Chondrocyte (in vitro differentiated cells): ENCODE data around the gene REG4. TPM values are rescaled to one million over a fixed set of nuclear protein-coding genes. Genes with fewer than 3 reads are reported as not detected.

Experiments used
- DNase-seq: peaks from one replicate; pipeline ENCODE4 v3.0.0; 2021; ENCODE audit warnings: mixed read lengths, low spot score
- H3K27ac Mint-ChIP-seq: one replicate; pipeline ENCODE4 v1.8.0; 2021; ENCODE audit warnings: mild to moderate bottlenecking, moderate library complexity, mixed read lengths; ENCODE audit not compliant: unreplicated experiment
- H3K27me3 Mint-ChIP-seq: 2 replicates; pipeline ENCODE4 v1.8.0; 2021; ENCODE audit warnings: low read depth, mixed read lengths
- H3K36me3 Mint-ChIP-seq: 2 replicates; pipeline ENCODE4 v1.8.0; 2021; ENCODE audit warnings: low read depth, mixed read lengths
- H3K4me1 Mint-ChIP-seq: 2 replicates; pipeline ENCODE4 v1.8.0; 2021; ENCODE audit warnings: low read depth, mild to moderate bottlenecking, mixed read lengths
- H3K4me3 Mint-ChIP-seq: one replicate; pipeline ENCODE4 v1.8.0; 2021; ENCODE audit warnings: mild to moderate bottlenecking, moderate library complexity, mixed read lengths; ENCODE audit not compliant: unreplicated experiment
- H3K9me3 Mint-ChIP-seq: 2 replicates; pipeline ENCODE4 v1.8.0; 2021; ENCODE audit warnings: low read depth, mixed read lengths
- CTCF ChIP-seq: fragments of 200-600 bp; sonication (generic); IDR thresholded peaks from 2 replicates; pipeline ENCODE4 v1.5.0; 2021; ENCODE audit warnings: antibody characterized with exemption, mild to moderate bottlenecking, moderate library complexity
- total RNA-seq: library from RNA; stranded (reverse); gene quantifications from 3 replicates; pipeline ENCODE4 v1.2.1, GENCODE V29; 2021

Gene REG4
- total RNA-seq, 1 donor from 2014 or later, result not detected

- H3K36me3 Mint-ChIP-seq, result peaks cover 5% of the 10 kb centered on the region
- TF ChIP-seq CTCF, result no peak
- H3K27ac Mint-ChIP-seq, result no peak overlapping the region
- H3K4me1 Mint-ChIP-seq, result no peaks in the 10 kb centered on the region
- DNase-seq, result no peak
- H3K4me3 Mint-ChIP-seq, result no peak overlapping the region
- peaks cover 14% of the 10 kb centered on the region for H3K27me3 Mint-ChIP-seq
- H3K9me3 Mint-ChIP-seq, result peaks cover 6% of the 10 kb centered on the region
Measured at GRCh38 chr1:119766374-119766794, 44.9 kb downstream of the REG4 start.

- Mint-ChIP-seq H3K27me3 (peaks cover 14% of the 10 kb centered on the region), H3K27ac (no peak overlapping the region), H3K9me3 (peaks cover 6% of the 10 kb centered on the region), H3K36me3 (peaks cover 5% of the 10 kb centered on the region), H3K4me3 (no peak overlapping the region), H3K4me1 (no peaks in the 10 kb centered on the region)
- no peak for DNase-seq
- TF ChIP-seq CTCF, result no peak
Measured at GRCh38 chr1:119764220-119764619, 47.0 kb downstream of the REG4 start.

DNA sequence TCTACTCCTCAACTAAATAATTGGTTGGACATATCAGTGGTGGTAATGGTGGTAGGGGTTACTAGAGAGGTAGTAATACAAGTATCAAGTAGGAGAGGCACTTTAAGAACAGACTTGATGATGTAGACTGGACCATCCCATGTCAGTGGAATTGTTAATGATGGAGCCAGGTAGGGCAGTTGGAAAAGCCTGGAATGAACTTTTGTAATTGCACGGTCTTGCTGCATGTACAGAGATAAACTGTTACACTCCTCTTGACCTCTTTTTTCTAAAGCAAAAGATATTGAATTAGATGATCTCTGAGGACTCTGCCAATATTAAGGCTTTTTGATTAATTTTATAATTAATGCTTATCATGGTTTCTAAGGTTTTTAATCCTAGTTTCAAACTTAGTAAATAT, 48.3 kb downstream of the REG4 start:
- H3K36me3 Mint-ChIP-seq, result peaks cover 5% of the 10 kb centered on the region
- DNase-seq, result no peak
- H3K4me1 Mint-ChIP-seq, result no peaks in the 10 kb centered on the region
- TF ChIP-seq CTCF, result no peak
- no peak overlapping the region for H3K4me3 Mint-ChIP-seq
- H3K27me3 Mint-ChIP-seq, result peaks cover 12% of the 10 kb centered on the region
- peaks cover 6% of the 10 kb centered on the region for H3K9me3 Mint-ChIP-seq
- no peak overlapping the region for H3K27ac Mint-ChIP-seq

DNA sequence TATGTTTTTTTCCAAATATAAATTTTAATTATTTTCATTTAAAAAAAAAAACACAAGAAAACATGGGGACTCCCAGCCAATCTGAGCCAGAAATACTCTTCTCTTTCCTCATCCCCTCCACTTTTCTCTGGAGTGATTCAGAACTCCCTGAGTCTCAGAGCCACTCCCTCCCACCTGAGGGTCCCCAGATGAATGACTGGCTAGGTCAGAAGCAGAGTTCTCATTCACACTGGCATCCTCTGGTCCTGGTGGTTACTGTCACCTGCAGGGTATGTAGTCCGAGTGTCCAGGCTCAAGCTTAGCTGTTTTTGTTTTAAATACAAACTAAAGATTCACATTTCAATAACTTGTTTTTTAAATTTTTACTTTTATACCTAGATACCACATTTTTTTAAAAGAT, 48.9 kb downstream of the REG4 start:
- Mint-ChIP-seq H3K27ac (no peak overlapping the region), H3K27me3 (peaks cover 12% of the 10 kb centered on the region), H3K4me1 (no peaks in the 10 kb centered on the region), H3K4me3 (no peak overlapping the region), H3K9me3 (peaks cover 6% of the 10 kb centered on the region), H3K36me3 (peaks cover 5% of the 10 kb centered on the region)
- no peak for TF ChIP-seq CTCF
- DNase-seq, result no peak

DNA sequence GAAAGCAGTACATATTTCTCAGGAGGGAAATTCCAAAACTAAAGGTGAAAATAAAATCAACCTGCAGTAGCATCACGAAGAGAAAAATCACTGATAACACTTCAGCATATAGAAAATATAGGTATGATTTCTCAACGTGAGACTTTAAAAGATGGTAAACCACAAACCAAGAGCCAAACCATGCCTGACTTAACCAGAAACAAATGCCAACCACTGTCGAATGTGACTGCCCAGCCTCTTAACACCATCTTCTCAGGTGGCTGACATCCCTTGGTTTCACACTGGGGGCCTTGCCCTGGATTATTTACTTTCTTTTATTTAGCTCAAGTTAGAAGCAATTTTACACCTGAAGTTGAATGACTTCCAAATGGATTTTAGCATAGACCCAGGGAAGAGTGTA, 52.7 kb downstream of the REG4 start:
- TF ChIP-seq CTCF, result no peak
- H3K9me3 Mint-ChIP-seq, result no peaks in the 10 kb centered on the region
- H3K27ac Mint-ChIP-seq, result no peak overlapping the region
- H3K36me3 Mint-ChIP-seq, result no peaks in the 10 kb centered on the region
- no peak overlapping the region for H3K4me3 Mint-ChIP-seq
- no peaks in the 10 kb centered on the region for H3K4me1 Mint-ChIP-seq
- DNase-seq, result no peak
- H3K27me3 Mint-ChIP-seq, result peaks cover 8% of the 10 kb centered on the region
